HG03196 (cell line): ENCODE results near the gene RAB36.

Experiments used
- ATAC-seq: cut with Tn5 transposase; IDR thresholded peaks from one replicate; pipeline ENCODE4 v1.9.1; 2021; ENCODE audit not compliant: unreplicated experiment

Gene RAB36

DNA sequence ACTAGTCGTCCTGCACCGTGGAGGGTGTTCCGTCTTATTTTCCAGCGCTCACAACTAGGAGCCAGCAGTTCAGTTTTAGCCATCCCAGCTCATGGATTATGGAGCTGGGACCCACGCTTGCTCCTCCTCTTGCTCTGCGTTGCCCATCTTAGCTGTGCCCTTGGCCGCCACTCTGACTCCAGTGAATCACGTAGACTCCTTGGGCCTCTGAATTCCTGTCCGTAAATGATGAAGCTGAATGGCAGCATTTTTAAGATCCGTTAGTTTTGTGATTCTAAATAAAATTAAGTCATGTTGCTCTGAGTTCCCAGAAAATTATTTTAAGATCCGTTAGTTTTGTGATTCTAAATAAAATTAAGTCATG is 58.8 kb downstream of the RAB36 start:
- no peak for ATAC-seq

DNA sequence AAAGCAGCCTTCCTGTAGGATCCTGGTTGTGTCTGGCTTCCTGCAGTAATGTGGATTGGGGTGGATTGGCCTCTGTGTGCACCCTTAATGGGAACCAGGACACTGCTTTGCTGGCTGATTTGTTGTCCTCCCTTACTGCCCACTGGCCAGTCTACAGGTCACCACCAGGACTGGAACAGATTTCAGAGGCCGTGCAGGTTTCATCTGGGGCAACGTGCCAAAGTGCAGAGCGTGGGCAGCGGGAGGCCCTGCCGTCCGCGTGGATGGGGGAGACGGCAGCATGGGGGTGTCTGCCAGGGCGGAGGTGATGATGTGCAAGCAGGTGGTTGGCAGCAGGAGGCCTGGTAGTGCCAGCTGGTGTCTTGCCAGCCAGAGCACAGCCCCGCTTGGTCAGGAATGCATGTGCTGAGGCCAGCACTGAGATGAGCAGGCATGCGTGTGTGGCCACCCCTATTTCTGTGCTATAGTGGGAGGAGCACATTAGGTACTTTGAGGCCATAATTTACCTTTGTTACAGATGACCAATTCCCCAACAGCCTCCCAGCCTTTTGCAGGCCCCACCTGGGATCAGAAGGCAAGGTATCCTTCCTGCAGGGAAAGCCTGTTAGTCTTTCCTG is 59.4 kb downstream of the RAB36 start:
- no peak for ATAC-seq

DNA sequence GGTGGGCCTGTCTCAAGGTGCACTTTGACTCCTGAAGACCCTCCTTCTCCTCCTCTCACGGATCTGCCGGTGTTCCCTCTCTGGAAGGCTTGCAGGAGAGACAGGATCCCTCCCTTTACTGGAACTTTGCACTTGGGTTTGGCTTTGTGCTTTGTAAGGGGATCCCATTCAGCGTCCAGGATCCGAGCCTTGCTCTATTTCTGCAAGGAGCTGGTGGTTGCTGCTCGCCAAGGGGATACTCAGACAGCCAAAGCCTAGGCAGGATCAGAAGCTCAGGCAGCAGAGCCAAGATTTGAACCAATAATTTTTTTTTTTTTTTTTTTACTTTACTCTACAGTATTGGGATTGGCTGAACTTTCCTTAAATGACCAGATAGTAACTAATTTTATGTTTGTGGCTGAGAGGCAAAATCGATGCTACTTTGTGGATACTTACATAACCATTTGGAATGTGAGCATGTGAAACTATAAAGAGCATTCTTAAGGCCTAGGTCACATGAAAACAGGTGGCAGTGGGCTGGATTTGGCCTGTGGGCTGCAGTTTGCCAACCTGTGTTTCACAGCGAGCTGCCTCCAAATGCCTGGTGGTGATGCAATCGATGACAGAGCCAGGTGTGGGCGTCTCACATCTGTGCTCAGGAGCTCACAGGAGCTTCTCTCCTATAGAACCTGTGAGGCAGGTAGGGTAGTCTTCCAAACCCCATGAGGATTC is 60.2 kb downstream of the RAB36 start:
- ATAC-seq = no peak

GRCh38 chr22:23206915-23207314 is 61.6 kb downstream of the RAB36 start:
- ATAC-seq = no peak

GRCh38 chr22:23207729-23208393 is 62.6 kb downstream of the RAB36 start:
- ATAC-seq = no peak

DNA sequence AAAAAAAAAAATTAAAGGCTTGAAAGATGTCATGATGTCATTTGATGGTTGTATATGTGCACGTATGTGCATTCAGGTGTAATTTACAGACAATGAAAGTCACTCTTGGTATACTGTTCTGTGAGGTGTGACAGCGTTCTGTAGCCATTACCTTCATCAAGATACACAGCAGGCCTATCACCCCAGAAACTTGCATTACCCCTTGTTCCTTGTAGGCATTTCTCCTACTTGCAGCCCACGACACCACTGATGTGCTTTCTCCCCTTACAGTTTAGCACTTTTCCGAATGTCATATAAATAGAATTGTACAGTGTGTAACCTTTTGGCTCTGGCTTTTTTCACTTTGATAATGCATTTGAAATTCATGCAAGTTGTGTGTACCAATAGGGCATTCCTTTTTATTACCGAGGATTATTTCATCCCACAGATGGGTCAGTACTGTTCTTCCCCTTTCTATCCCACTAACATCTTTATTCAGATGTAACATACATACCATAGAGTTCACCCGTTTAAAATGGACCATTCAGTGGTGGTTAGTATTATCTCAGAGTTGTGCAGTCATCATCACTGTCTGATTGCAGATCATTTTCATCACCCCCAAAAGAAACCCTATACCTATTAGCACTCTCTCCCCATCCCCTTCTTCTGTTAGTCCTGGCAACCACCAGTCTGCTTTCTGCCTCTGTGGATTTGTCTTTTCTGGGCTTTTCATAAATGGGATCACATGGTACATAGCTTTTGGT is 65.3 kb downstream of the RAB36 start:
- ATAC-seq = no peak

DNA sequence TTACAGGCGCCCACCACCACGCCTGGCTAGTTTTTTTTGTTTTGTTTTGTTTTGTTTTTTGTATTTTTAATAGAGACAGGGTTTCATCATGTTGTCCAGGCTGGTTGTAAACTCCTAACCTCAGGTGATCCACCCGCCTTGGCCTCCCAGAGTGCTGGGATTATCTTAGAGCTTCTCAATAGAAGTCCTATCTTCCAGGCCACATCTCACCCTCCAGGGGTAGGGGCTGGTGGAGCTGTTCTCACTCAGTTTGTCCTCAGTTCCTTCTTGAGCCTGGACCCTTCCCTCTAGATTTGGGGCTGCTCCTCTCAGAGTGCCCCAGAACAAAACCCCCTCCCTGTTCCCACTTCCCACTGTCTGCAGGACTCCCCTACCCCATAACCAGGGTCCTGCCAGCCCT is 66.3 kb downstream of the RAB36 start:
- no peak for ATAC-seq

GRCh38 chr22:23212061-23213021 is 67.1 kb downstream of the RAB36 start:
- no peak for ATAC-seq

- ATAC-seq = no peak
Measured at GRCh38 chr22:23213022-23213555, 67.8 kb downstream of the RAB36 start.

GRCh38 chr22:23213581-23214334 is 68.5 kb downstream of the RAB36 start:
- ATAC-seq = no peak
